ENCODE data around the gene CYB5D1.

Gene CYB5D1

GRCh38 chr17:7857713-7858521 is at the start of gene CYB5D1:
Gene CYB5D1, plus strand, starts transcription at chr17:7858003. Its CDS starts 132 bp downstream, at chr17:7858135.
- peak; percentile 93 for DNase-seq

- no peak for DNase-seq
Observed at GRCh38 chr17:7809086-7809790, 48.6 kb upstream of the CYB5D1 start.

- DNase-seq = peak; percentile 12
Observed at GRCh38 chr17:7809791-7810343, 47.9 kb upstream of the CYB5D1 start.

GRCh38 chr17:7811251-7811650 is 46.6 kb upstream of the CYB5D1 start:
- DNase-seq = peak; percentile 15

GRCh38 chr17:7814969-7815368 is 42.8 kb upstream of the CYB5D1 start:
- no peak for DNase-seq

GRCh38 chr17:7816926-7817642 is 40.7 kb upstream of the CYB5D1 start:
- no peak for DNase-seq

- DNase-seq = no peak
Observed at GRCh38 chr17:7817643-7817964, 40.2 kb upstream of the CYB5D1 start.

GRCh38 chr17:7818026-7818425 is 39.8 kb upstream of the CYB5D1 start:
- no peak for DNase-seq

GRCh38 chr17:7818746-7819645 is 38.8 kb upstream of the CYB5D1 start:
- no peak for DNase-seq

- no peak for DNase-seq
Observed at GRCh38 chr17:7820231-7820630, 37.6 kb upstream of the CYB5D1 start.

GRCh38 chr17:7822126-7822525 is 35.7 kb upstream of the CYB5D1 start:
- DNase-seq = no peak

GRCh38 chr17:7823581-7824001 is 34.2 kb upstream of the CYB5D1 start:
- no peak for DNase-seq

- no peak for DNase-seq
Observed at GRCh38 chr17:7824021-7824924, 33.5 kb upstream of the CYB5D1 start.

- DNase-seq = peak; percentile 40
Observed at GRCh38 chr17:7825206-7825990, 32.4 kb upstream of the CYB5D1 start.

GRCh38 chr17:7830616-7831015 is 27.2 kb upstream of the CYB5D1 start:
- no peak for DNase-seq

- no peak for DNase-seq
Observed at GRCh38 chr17:7831233-7831632, 26.6 kb upstream of the CYB5D1 start.

- DNase-seq = no peak
Observed at GRCh38 chr17:7832431-7832830, 25.4 kb upstream of the CYB5D1 start.

GRCh38 chr17:7833011-7833794 is 24.6 kb upstream of the CYB5D1 start:
- DNase-seq = no peak

- DNase-seq = peak; percentile 95
Observed at GRCh38 chr17:7833795-7834541, 23.8 kb upstream of the CYB5D1 start, which contains the start of gene KDM6B. Gene KDM6B, plus strand, starts transcription at chr17:7834217. Its CDS starts 11,338 bp downstream, at chr17:7845555.

Measured in suppressor macrophage treated with lipopolysaccharide for 4 hours (primary cell).